ENCODE measurements around the gene SERPINA6.

DNA sequence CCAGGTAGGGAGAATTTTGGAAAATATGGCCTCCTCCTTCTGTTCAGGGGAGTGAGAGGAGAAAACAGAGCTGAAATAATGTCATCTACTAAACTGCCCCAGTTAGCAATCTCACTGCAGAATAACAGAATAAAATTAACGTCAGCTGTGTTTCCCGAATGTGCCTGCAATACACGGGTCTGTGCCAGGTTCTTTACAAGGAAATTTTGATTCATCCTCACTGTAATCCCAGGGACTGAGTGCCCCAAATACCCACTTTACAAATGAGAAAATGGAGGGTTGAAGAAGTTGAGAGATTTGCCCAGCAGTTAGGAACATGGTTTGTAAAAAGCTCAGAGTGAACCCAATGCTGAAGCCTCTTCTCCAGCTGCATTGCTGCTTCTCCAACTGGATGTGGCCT lies 21.3 kb upstream of the SERPINA6 start:
- TF ChIP-seq SPI1 (IDR thresholded peaks at IDR 0.05; ENCODE audit: low read depth, low read length) (no peak), POLR2A (IDR thresholded peaks at IDR 0.05; ENCODE audit: low read depth, low read length) (no peak)

All from GM12891 (cell line).